Nephron (organoid): ENCODE measurements around the gene ZNF423.
A peak's percentile ranks its signal among the peaks of the same experiment; 100 is the strongest.

Source experiments
- H3K27ac Mint-ChIP-seq, 3 experiments: 2 replicates each; pipeline ENCODE4 v1.8.0; 2020; ENCODE audit warnings: mixed read lengths in 3 of 3, mild to moderate bottlenecking in 2 of 3, moderate library complexity in 1 of 3
- H3K27me3 Mint-ChIP-seq: 2 replicates; pipeline ENCODE4 v1.8.0; 2021; ENCODE audit warnings: low read depth, mild to moderate bottlenecking, moderate library complexity, mixed read lengths
- H3K36me3 Mint-ChIP-seq: 2 replicates; pipeline ENCODE4 v1.8.0; 2020; ENCODE audit warnings: low read depth, mixed read lengths
- H3K4me1 Mint-ChIP-seq: 2 replicates; pipeline ENCODE4 v1.8.0; 2020; ENCODE audit warnings: mixed read lengths
- H3K4me3 Mint-ChIP-seq, 3 experiments: 2 replicates each; pipeline ENCODE4 v1.8.0; 2020; ENCODE audit warnings: mild to moderate bottlenecking in 3 of 3, mixed read lengths in 3 of 3, moderate library complexity in 2 of 3
- H3K9me3 Mint-ChIP-seq: 2 replicates; pipeline ENCODE4 v1.8.0; 2020; ENCODE audit warnings: mixed read lengths
- CTCF ChIP-seq, 3 experiments: fragments of 200-600 bp; sonication (generic); IDR thresholded peaks; one replicate each; pipeline ENCODE4 v1.5.0; 2021; ENCODE audit warnings: antibody characterized with exemption in 3 of 3; ENCODE audit not compliant: unreplicated experiment in 3 of 3

ZNF423 gene

DNA sequence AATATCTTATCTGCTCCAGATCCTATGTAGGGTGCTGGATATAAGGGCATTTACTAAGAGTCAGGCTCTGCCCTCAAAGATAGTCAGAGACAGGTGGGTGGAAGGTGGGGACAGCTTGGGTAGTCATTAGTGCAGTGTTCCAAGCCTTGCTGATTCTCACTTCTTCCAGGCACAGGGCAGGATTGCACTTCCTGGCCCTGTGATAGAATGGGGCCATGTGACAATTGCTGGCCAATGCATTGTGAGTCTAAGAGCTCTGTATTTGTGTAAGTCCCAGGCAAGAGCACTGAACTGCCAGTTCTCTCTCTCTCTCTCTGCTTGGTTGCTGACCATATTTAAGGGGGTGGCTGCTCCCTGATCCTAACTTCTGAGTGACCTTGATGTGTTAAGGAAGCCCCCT, 370.2 kb downstream of the ZNF423 start:
- Mint-ChIP-seq H3K36me3 (peaks cover 5% of the 10 kb centered on the region), H3K4me1 (peaks cover 8% of the 10 kb centered on the region), H3K27me3 (peaks cover 3% of the 10 kb centered on the region), H3K9me3 (no peaks in the 10 kb centered on the region), H3K27ac (no peak overlapping the region), H3K4me3 (peak overlapping the region in 1 of 3 experiments; percentile 11)
- no peak for TF ChIP-seq CTCF (IDR thresholded peaks at IDR 0.05; ENCODE audit: unreplicated experiment in 3 of 3)

GRCh38 chr16:49484936-49485335, 371.0 kb downstream of the ZNF423 start:
- peak overlapping the region in 2 of 3 experiments; percentile 64 to 71 for H3K4me3 Mint-ChIP-seq
- H3K4me1 Mint-ChIP-seq = peaks cover 8% of the 10 kb centered on the region
- peaks cover 3% of the 10 kb centered on the region for H3K27me3 Mint-ChIP-seq
- no peak overlapping the region for H3K27ac Mint-ChIP-seq
- no peaks in the 10 kb centered on the region for H3K9me3 Mint-ChIP-seq
- no peak for TF ChIP-seq CTCF (IDR thresholded peaks at IDR 0.05; ENCODE audit: unreplicated experiment in 3 of 3)
- H3K36me3 Mint-ChIP-seq = peaks cover under 1% of the 10 kb centered on the region

- H3K9me3 Mint-ChIP-seq = no peaks in the 10 kb centered on the region
- no peak for TF ChIP-seq CTCF (IDR thresholded peaks at IDR 0.05; ENCODE audit: unreplicated experiment in 3 of 3)
- H3K27ac Mint-ChIP-seq = no peak overlapping the region
- peaks cover 8% of the 10 kb centered on the region for H3K4me1 Mint-ChIP-seq
- peaks cover 3% of the 10 kb centered on the region for H3K27me3 Mint-ChIP-seq
- peak overlapping the region; percentile 56 to 71 (median 65) for H3K4me3 Mint-ChIP-seq
- no peaks in the 10 kb centered on the region for H3K36me3 Mint-ChIP-seq
Observed at GRCh38 chr16:49484451-49484849, 371.5 kb downstream of the ZNF423 start.

DNA sequence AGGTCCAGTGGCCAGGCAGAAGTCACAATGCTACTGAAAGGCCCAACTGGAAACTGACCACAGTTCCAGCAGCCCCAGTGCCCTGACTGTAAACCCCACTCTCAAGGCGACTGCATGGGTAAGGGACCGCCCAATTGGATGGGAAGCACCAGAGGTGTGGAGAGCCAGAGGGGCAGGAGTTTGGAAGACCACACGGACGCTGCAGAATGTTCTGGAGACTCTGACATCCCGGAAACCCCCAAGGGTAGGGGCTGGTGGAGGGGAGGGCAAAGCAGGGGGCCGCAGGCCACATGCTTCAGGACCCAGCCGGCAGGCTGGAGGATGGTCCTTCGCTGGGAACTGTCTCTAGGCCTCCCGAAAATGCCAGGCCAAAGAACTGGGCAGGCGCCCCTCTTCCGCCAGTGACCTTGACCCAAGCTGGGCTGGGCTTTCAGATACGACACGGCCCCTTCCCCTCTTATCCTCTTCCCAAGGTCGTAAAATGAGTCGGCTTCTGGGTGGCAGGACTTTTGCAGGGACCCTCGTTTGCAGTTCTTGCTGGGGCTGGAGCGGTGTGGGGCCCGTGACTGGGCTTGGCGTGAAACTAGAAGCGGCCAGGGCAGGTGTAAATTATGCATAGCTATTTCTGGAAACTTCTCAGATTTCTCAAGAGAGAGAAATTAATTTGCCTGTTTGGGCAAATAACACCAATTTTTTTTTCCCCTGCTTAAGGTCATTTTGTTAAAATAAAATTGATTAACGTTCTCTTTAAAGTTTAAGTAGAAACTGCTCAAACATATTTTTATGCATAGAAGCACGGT, 372.1 kb downstream of the ZNF423 start:
- H3K27me3 Mint-ChIP-seq = peaks cover 3% of the 10 kb centered on the region
- H3K4me1 Mint-ChIP-seq = peaks cover 8% of the 10 kb centered on the region
- TF ChIP-seq CTCF (IDR thresholded peaks at IDR 0.05; ENCODE audit: unreplicated experiment in 3 of 3) = no peak
- H3K27ac Mint-ChIP-seq = no peak overlapping the region
- H3K4me3 Mint-ChIP-seq = peak overlapping the region; percentile 56 to 65 (median 64)
- H3K9me3 Mint-ChIP-seq = no peaks in the 10 kb centered on the region
- H3K36me3 Mint-ChIP-seq = no peaks in the 10 kb centered on the region

- Mint-ChIP-seq H3K27me3 (peaks cover 3% of the 10 kb centered on the region), H3K4me1 (peaks cover 8% of the 10 kb centered on the region), H3K9me3 (no peaks in the 10 kb centered on the region), H3K36me3 (no peaks in the 10 kb centered on the region), H3K4me3 (peak overlapping the region in 2 of 3 experiments; percentile 25 to 45), H3K27ac (no peak overlapping the region)
- no peak for TF ChIP-seq CTCF (IDR thresholded peaks at IDR 0.05; ENCODE audit: unreplicated experiment in 3 of 3)
Observed at GRCh38 chr16:49483251-49483650, 372.7 kb downstream of the ZNF423 start.

DNA sequence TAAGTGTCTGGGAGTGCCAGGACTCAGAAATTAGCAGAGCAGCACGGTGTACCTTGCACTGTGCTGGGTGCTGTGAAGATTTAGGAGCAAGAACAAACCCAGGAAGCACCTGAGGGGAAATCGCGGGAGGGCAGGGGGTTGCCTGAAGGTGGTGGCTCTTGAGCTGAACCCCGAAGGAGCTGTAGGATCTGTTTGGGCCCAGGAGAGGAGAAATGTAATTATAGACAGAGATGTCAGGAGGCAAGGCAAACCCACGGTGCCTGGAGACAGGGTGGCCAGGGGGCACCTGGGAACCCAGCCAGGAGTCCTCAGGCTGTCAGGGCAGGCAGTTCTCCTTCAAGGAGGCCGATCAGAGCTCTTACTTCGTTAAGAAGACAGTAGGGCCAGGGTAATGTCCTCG, 373.2 kb downstream of the ZNF423 start:
- Mint-ChIP-seq H3K27ac (no peak overlapping the region), H3K27me3 (peaks cover 3% of the 10 kb centered on the region), H3K36me3 (no peaks in the 10 kb centered on the region), H3K4me3 (peak overlapping the region in 1 of 3 experiments; percentile 24), H3K9me3 (no peaks in the 10 kb centered on the region), H3K4me1 (peaks cover 8% of the 10 kb centered on the region)
- TF ChIP-seq CTCF (IDR thresholded peaks at IDR 0.05; ENCODE audit: unreplicated experiment in 3 of 3) = no peak
